Hepatic stellate cell (primary cell): ENCODE results near the gene PRKCH.

Experiments
- DNase-seq: peaks from one replicate; pipeline ENCODE4 v3.0.0; 2011; ENCODE audit warnings: low spot score

Gene PRKCH

DNA sequence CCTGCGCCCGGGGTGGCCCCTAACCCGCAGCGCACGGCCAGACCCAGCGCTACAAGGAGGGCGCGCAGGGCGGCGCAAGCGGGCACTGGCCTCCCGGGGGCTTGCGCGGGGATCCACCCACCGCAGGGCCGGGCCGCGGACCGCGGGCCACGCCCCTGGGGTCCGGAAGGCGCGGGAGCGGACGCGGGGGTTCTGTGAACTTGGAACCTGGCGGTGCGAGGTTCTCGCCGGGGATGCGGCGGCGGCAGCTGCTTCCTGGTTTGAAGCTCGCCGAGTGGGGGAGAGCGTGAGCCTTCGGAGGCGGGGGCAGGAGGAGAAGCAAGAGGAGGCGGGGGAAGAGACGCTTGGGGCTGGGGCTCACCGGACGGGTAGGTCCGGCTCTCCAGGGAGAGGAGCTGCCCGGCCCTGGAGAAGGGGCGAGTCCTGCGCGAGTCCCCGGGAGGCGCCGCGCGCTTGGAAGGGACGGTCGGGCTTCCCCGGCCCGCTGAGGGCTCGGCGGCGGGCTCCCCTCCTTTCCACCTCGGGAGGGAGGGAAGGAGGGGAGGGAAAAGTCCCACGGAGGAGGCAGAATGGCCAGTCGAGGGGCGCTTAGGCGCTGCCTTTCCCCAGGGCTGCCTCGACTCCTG, at the start of gene PRKCH:
PRKCH (plus strand) TSS at position 195 of the 626 bp plus-strand sequence. CDS start 523 bp downstream, outside the sequence.
- peak; percentile 19 for DNase-seq

- no peak for DNase-seq
Measured at GRCh38 chr14:61277232-61277631, 44.1 kb upstream of the PRKCH start.

GRCh38 chr14:61277784-61278183, 43.6 kb upstream of the PRKCH start:
- no peak for DNase-seq

DNA sequence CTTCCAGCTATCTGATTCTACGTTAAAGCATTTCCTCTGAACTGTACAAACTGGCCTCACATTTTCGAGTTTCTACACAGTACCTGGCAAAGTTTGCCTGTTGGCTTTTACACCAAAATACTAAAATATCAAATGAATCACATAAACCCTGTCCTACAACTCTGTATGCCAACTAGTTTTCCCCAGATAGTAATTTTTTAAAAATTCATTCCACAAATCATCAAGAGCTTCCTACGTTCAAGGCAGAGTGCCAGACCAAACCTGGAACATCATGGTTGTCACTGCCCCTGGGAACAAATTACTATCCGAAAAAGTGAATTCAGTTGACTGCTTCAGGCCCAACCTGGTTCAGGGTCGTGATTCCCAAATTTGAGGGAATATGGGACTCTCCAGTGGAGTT, 42.3 kb upstream of the PRKCH start:
- no peak for DNase-seq

DNA sequence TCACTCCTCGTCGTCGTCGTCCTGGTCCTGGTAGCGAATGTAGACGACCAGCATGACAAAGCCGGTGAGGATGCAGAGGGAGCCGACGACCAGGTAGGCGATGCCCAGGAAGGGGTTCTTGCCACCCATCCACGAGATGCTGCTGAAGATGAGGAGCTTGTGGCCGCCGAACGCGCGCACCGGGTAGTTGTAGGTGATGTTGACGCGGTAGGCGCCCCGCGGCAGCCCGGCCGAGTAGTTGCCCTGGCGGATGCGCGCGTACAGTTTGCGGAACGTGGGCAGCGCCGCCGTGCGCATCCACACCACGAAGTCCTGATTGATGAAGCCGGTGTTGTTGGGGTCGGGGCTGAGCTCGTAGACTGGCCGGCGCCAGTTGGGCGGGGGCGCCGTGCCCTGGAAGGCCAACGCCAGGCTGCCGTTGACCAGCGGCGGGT, 41.3 kb upstream of the PRKCH start:
- DNase-seq: no peak

DNA sequence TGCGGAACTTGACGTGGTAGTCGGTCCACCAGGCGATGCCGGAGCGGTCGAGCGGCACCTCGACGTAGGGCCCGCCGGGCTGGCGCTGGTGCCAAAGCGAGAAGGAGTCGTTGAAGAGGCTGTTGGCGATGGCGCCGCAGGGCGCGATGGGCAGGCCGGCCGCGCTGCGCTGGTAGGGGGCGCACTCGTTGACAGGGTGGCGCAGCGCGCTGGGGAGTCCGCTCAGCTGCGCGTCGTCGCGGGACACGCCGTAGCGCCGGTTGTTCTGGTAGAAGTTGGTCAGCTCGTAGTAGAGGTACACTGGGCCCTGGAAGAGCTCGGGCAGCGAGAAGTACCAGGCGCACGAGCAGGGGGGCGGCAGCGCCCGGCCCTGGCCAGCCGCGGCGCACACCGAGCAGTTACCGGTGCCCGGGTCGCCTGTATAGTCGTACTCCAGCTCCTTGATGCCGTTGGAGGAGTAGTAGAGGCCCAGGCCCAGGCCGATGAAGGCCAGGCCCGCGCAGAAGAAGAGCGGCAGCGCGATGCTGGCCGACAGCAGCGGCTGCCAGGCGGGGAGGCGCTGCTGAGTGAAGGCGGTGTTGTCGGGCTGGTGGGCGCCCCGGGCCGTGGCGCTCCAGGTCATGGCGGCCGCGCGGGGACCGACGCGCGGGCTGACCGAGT, 40.7 kb upstream of the PRKCH start:
- no peak for DNase-seq

DNA sequence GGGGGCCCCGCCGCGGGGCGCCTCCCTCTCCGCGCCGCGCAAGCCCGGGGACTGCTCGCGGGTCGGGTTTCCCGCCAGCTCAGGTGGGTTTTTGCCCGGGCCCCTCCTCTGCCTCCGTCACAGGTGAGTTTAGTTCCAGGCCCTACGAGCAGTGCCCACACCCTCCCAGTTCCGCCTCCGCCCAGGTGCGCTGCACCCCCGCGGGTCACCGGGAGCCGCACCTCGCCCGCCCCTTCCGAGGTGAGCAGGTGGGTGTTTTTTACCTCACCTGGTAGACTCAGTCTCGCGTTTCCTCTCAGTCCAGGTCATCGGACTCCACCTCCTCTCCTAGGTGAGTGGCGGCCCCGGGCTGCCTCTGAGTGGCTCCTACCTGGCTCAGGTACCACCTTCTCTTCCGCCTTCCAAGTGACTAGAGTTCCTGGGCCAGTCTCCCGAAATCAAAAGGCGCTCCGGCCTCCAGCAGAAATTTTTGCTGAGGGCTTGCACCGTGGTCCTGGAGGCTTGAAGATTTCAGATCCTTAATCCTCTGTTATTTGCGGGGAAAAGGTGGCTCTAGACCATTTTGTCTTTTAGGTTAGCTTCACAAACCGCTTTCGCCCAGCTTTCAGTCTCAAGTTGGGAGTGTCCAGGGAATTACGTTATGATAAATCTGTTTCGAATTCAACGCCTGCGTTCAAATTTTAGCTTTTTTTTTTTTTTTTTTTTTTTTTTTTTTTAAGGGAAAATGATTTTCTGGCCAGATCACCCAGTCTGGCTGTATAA, 40.0 kb upstream of the PRKCH start, which contains the start of gene TMEM30B:
TMEM30B (minus strand) TSS at position 153 of the 762 bp plus-strand sequence. CDS start 191 bp downstream, outside the sequence.
- DNase-seq: no peak

DNA sequence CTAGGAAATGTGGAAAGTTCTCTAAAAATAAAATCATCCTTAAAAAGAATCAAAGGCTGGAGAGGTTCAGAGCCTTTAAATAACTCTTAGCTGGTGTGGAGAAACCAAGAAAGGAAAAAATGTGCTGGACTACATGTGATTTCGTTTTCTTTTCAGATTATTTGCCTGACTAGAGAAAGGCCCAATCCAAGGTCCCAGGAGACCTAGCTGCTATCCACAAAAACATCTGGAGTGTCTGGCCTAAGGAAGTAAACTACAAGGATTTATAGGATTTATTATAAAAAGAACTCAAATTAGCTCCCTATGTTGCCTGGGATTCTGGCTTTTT, 39.5 kb upstream of the PRKCH start:
- DNase-seq: no peak

DNA sequence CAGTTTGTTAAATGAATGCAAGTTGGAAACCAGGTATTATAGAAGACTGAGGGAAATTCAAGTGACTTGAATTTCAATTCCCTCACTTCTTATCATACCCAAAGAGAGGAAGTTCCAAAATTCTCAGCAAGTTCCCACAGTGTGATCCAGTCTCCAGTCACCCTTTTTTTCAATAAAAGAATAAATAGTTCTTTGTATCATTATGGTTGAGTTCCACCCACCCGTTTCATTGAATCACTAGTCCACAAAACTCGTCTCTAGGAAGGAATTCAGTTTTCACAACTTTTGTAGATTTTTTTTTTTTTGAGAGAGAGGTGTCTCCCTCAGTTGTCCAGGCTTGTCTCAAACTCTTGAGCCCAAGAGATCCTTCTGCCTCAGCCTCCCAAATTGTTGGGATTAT, 38.6 kb upstream of the PRKCH start:
- no peak for DNase-seq

GRCh38 chr14:61284001-61284400, 37.4 kb upstream of the PRKCH start:
- DNase-seq: no peak

- no peak for DNase-seq
Measured at GRCh38 chr14:61285364-61285763, 36.0 kb upstream of the PRKCH start.

GRCh38 chr14:61287196-61287595, 34.2 kb upstream of the PRKCH start:
- no peak for DNase-seq

DNA sequence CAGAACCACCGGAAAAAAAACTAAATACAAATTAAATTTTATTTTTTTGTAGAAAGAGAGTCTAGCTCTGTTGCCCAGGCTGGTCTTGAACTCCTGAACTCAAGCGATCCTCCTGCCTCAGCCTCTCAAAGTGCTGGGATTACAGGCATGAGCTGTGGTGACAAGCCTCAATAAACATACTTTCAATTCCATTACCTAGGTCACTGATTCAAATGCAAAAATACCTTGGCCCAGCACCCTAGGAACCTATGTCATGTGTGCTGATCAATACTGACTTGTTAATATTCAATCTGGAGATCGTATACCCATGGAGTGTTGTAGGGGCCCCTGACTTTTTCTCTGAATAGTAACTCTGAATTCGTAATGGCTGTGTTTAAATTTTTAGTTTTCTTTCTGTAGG, 33.2 kb upstream of the PRKCH start:
- DNase-seq: no peak

DNA sequence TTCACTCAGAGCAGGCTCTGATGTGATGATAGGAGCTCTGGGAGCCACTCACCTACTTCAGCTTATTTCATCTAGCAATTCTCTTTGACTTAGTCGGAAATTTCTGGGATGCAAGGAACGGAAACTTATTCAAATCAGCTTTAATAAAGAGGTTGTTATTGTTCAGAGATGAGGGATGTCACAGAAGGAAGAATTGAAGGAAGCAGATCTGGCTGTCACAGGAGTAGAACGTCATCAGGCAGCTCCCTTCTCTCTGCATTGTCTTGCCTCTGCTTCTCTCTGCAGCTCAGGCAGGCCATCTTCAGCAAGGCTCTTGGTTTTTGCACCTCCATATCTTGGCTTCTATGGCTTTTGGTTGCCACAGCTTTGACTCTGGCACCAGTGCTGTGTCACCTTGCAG, 32.7 kb upstream of the PRKCH start:
- no peak for DNase-seq

GRCh38 chr14:61290701-61291100, 30.7 kb upstream of the PRKCH start:
- no peak for DNase-seq

- DNase-seq: no peak
Measured at GRCh38 chr14:61296151-61296550, 25.2 kb upstream of the PRKCH start.

GRCh38 chr14:61296719-61297502, 24.5 kb upstream of the PRKCH start:
- DNase-seq: no peak

- DNase-seq: no peak
Measured at GRCh38 chr14:61297581-61297980, 23.8 kb upstream of the PRKCH start.

DNA sequence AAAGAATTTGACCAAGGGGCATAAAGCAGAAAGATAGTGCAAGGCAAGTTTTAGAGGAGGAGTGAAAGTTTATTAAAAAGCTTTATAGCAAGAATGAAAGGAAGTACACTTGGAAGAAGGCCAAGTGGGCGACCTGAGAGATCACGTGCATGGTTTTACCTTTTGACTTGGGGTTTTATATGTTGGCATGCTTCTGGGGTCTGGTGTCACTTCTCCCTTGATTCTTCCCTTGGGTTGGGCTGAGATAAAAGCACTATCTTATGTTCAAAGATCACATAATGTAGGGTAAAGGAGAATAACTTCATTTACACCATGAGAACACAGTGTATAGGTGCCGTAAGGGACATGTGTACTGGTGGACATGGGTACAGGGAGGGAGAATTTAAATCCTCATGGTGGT, 22.6 kb upstream of the PRKCH start:
- no peak for DNase-seq

DNA sequence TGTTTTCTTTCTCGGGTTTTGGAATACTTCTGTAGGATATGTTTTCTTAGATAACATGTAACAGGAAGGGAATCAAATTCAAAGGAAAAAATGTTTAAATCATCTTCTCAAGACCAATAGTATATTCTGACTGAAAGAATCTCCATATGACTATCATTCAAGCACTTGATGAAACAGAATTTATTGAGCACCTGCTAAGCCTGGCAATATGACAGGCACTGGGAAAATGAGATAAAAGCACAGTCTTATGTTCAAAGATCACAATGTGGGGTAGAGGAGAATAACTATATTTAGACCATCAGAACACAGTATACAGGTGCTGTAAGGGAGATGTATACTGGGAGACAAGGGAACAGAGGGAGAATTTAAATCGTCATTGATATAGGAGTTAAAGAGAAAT, 21.2 kb upstream of the PRKCH start:
- DNase-seq: no peak

DNA sequence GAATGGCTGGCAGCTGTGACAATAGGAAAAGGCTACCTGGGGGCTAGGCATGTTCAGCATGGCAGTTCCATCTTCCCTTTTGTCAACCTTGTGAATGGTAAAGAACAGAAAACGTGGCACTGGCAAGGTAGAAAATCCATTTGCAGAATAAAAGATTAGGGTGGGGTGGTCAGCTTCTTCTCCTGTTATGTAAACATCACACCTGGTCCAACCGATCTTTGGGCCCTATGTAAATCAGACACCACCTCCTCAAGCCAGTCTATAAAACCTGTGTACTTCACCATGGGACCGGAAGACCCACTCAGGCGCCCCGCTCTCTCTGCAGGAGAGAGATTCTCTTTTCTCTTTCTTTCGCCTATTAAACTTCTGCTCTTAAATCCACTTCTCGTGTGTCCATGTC, 20.6 kb upstream of the PRKCH start:
- no peak for DNase-seq

DNA sequence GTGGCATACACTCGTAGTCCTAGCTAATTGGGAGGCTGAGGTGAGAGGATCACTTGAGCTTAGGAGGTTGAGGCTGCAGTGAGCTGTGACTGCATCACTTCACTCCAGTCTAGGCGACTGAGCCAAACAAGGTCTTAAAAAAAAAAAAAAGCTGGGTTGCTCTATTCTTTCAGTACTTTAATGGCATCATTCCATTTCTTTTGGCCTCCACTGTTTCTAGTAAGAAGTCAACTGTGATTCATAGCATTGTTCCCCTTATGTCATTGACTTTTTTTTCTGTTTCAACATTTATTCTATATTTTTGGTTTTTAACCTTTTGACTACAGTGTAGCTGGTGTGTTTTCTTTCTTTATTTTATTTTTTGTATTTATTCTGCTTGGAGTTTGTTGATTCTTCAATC, 16.7 kb upstream of the PRKCH start:
- no peak for DNase-seq

GRCh38 chr14:61308198-61308597, 13.2 kb upstream of the PRKCH start:
- DNase-seq: no peak
